HEK293 (cell line): Measurements from ENCODE around the gene MGMT.

Experiments
- GLIS1 ChIP-seq: fragments of 450-650 bp; formaldehyde crosslinking; IDR thresholded peaks from 2 replicates; pipeline ENCODE4 v1.5.1; 2016; ENCODE audit warnings: missing biosample characterization, missing genetic modification characterization
- HOXA7 ChIP-seq: sonication (generic); formaldehyde crosslinking; IDR thresholded peaks from 2 replicates; pipeline ENCODE4 v1.8.1; 2022; ENCODE audit warnings: missing genetic modification reagents, borderline replicate concordance
- INSM2 ChIP-seq: fragments of 450-650 bp; formaldehyde crosslinking; IDR thresholded peaks from 2 replicates; pipeline ENCODE4 v1.5.1; 2016; ENCODE audit warnings: missing biosample characterization, missing genetic modification characterization
- KLF1 ChIP-seq: fragments of 450-650 bp; formaldehyde crosslinking; IDR thresholded peaks from 2 replicates; pipeline ENCODE4 v1.5.1; 2016; ENCODE audit warnings: missing biosample characterization, missing genetic modification characterization
- ZBTB44 ChIP-seq: fragments of 450-650 bp; IDR thresholded peaks from 2 replicates; pipeline ENCODE4 v1.5.1; 2018; ENCODE audit warnings: missing biosample characterization, mild to moderate bottlenecking, missing genetic modification characterization
- ZEB2 ChIP-seq: fragments of 450-650 bp; formaldehyde crosslinking; IDR thresholded peaks from 2 replicates; pipeline ENCODE4 v1.5.1; 2016; ENCODE audit warnings: missing biosample characterization, missing genetic modification characterization
- ZNF18 ChIP-seq: fragments of 450-650 bp; formaldehyde crosslinking; IDR thresholded peaks from 2 replicates; pipeline ENCODE4 v1.5.1; 2016; ENCODE audit warnings: missing biosample characterization, missing genetic modification characterization
- ZNF2 ChIP-seq: fragments of 450-650 bp; formaldehyde crosslinking; IDR thresholded peaks from 2 replicates; pipeline ENCODE4 v1.5.1; 2016; ENCODE audit warnings: missing biosample characterization, missing genetic modification characterization
- ZNF214 ChIP-seq: fragments of 450-650 bp; formaldehyde crosslinking; IDR thresholded peaks from 2 replicates; pipeline ENCODE4 v1.5.1; 2017; ENCODE audit warnings: missing biosample characterization, mild to moderate bottlenecking, missing genetic modification characterization, borderline replicate concordance
- ZNF274 ChIP-seq, 2 experiments: fragments of 200-500 bp in 1 of 2; fragments of 450-650 bp in 1 of 2; sonication (Bioruptor generic) in 1 of 2; formaldehyde crosslinking in 1 of 2; IDR thresholded peaks; 2 replicates each; pipeline versions ENCODE4 v1.5.1 to v1.6.1; 2014 to 2016; ENCODE audit warnings: borderline replicate concordance in 1 of 2, inconsistent platforms in 1 of 2, low read length in 1 of 2, missing biosample characterization in 1 of 2, missing genetic modification characterization in 1 of 2
- ZNF302 ChIP-seq: fragments of 450-650 bp; formaldehyde crosslinking; IDR thresholded peaks from 2 replicates; pipeline ENCODE4 v1.5.1; 2016; ENCODE audit warnings: missing biosample characterization, missing genetic modification characterization, low read depth
- ZNF514 ChIP-seq: fragments of 450-650 bp; formaldehyde crosslinking; IDR thresholded peaks from 2 replicates; pipeline ENCODE4 v1.5.1; 2016; ENCODE audit warnings: missing biosample characterization, missing genetic modification characterization
- ZNF544 ChIP-seq: fragments of 450-650 bp; formaldehyde crosslinking; IDR thresholded peaks from 2 replicates; pipeline ENCODE4 v1.5.0; 2017; ENCODE audit warnings: missing biosample characterization, missing genetic modification characterization
- ZNF548 ChIP-seq: fragments of 450-650 bp; formaldehyde crosslinking; IDR thresholded peaks from 2 replicates; pipeline ENCODE4 v1.5.1; 2016; ENCODE audit warnings: missing biosample characterization, missing genetic modification characterization
- ZNF555 ChIP-seq: fragments of 450-650 bp; formaldehyde crosslinking; conservative IDR thresholded peaks from 2 replicates; pipeline ENCODE4 v1.5.1; 2017; ENCODE audit warnings: missing biosample characterization, mild to moderate bottlenecking, missing genetic modification characterization, inconsistent platforms
- ZNF558 ChIP-seq: fragments of 450-650 bp; formaldehyde crosslinking; IDR thresholded peaks from 2 replicates; pipeline ENCODE4 v1.5.1; 2016; ENCODE audit warnings: missing biosample characterization, missing genetic modification characterization
- ZNF621 ChIP-seq: fragments of 450-650 bp; formaldehyde crosslinking; IDR thresholded peaks from 2 replicates; pipeline ENCODE4 v1.5.1; 2017; ENCODE audit warnings: missing biosample characterization, missing genetic modification characterization
- ZNF626 ChIP-seq: fragments of 450-650 bp; sonication (Bioruptor Pico); formaldehyde crosslinking; IDR thresholded peaks from 2 replicates; pipeline ENCODE4 v1.5.1; 2018; ENCODE audit warnings: missing biosample characterization, missing genetic modification characterization, inconsistent platforms
- ZSCAN16 ChIP-seq: fragments of 450-650 bp; formaldehyde crosslinking; IDR thresholded peaks from 2 replicates; pipeline ENCODE4 v1.5.1; 2016; ENCODE audit warnings: missing biosample characterization, missing genetic modification characterization
- TF ChIP-seq, protein P1 (sequence below): IDR thresholded peaks from 2 replicates; pipeline ENCODE4 v1.6.1; 2011; ENCODE audit warnings: mild to moderate bottlenecking, low read depth, low read length, borderline replicate concordance
- TF ChIP-seq, protein P2 (sequence below): fragments of 450-650 bp; formaldehyde crosslinking; IDR thresholded peaks from 2 replicates; pipeline ENCODE4 v1.5.1; 2016; ENCODE audit warnings: missing biosample characterization, missing genetic modification characterization
- TF ChIP-seq, protein P3 (sequence below): sonication (generic); formaldehyde crosslinking; IDR thresholded peaks from 2 replicates; pipeline ENCODE4 v1.8.1; 2022; ENCODE audit warnings: mild to moderate bottlenecking, moderate library complexity, missing genetic modification reagents
- TF ChIP-seq, protein P4 (sequence below): fragments of 450-650 bp; formaldehyde crosslinking; IDR thresholded peaks from 2 replicates; pipeline ENCODE4 v1.5.1; 2016; ENCODE audit warnings: missing biosample characterization, missing genetic modification characterization
- TF ChIP-seq, protein P5 (sequence below): fragments of 450-650 bp; formaldehyde crosslinking; IDR thresholded peaks from 2 replicates; pipeline ENCODE4 v1.5.1; 2016; ENCODE audit warnings: missing biosample characterization, missing genetic modification characterization

The MGMT gene

GRCh38 chr10:129467359-129468064 lies 471 bp downstream of the MGMT start (continued):
- TF ChIP-seq, protein P1, sequence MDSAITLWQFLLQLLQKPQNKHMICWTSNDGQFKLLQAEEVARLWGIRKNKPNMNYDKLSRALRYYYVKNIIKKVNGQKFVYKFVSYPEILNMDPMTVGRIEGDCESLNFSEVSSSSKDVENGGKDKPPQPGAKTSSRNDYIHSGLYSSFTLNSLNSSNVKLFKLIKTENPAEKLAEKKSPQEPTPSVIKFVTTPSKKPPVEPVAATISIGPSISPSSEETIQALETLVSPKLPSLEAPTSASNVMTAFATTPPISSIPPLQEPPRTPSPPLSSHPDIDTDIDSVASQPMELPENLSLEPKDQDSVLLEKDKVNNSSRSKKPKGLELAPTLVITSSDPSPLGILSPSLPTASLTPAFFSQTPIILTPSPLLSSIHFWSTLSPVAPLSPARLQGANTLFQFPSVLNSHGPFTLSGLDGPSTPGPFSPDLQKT: no peak
- TF ChIP-seq, protein P2, sequence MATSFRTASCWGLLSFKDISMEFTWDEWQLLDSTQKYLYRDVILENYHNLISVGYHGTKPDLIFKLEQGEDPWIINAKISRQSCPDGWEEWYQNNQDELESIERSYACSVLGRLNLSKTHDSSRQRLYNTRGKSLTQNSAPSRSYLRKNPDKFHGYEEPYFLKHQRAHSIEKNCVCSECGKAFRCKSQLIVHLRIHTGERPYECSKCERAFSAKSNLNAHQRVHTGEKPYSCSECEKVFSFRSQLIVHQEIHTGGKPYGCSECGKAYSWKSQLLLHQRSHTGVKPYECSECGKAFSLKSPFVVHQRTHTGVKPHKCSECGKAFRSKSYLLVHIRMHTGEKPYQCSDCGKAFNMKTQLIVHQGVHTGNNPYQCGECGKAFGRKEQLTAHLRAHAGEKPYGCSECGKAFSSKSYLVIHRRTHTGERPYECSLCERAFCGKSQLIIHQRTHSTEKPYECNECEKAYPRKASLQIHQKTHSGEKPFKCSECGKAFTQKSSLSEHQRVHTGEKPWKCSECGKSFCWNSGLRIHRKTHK (tag by site-specific recombination): no peak
- TF ChIP-seq, protein P3, sequence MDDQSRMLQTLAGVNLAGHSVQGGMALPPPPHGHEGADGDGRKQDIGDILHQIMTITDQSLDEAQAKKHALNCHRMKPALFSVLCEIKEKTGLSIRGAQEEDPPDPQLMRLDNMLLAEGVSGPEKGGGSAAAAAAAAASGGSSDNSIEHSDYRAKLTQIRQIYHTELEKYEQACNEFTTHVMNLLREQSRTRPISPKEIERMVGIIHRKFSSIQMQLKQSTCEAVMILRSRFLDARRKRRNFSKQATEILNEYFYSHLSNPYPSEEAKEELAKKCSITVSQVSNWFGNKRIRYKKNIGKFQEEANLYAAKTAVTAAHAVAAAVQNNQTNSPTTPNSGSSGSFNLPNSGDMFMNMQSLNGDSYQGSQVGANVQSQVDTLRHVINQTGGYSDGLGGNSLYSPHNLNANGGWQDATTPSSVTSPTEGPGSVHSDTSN: no peak
- TF ChIP-seq, protein P4, sequence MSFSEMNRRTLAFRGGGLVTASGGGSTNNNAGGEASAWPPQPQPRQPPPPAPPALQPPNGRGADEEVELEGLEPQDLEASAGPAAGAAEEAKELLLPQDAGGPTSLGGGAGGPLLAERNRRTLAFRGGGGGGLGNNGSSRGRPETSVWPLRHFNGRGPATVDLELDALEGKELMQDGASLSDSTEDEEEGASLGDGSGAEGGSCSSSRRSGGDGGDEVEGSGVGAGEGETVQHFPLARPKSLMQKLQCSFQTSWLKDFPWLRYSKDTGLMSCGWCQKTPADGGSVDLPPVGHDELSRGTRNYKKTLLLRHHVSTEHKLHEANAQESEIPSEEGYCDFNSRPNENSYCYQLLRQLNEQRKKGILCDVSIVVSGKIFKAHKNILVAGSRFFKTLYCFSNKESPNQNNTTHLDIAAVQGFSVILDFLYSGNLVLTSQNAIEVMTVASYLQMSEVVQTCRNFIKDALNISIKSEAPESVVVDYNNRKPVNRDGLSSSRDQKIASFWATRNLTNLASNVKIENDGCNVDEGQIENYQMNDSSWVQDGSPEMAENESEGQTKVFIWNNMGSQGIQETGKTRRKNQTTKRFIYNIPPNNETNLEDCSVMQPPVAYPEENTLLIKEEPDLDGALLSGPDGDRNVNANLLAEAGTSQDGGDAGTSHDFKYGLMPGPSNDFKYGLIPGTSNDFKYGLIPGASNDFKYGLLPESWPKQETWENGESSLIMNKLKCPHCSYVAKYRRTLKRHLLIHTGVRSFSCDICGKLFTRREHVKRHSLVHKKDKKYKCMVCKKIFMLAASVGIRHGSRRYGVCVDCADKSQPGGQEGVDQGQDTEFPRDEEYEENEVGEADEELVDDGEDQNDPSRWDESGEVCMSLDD (tag by site-specific recombination): no peak; the same call in 1 of the 2 replicates
- no peak for TF ChIP-seq ZNF558 (tag by site-specific recombination)
- no peak for TF ChIP-seq ZNF544 (tag by site-specific recombination)
- TF ChIP-seq ZNF302 (tag by site-specific recombination): no peak
- no peak for TF ChIP-seq GLIS1 (tag by site-specific recombination)
- no peak for TF ChIP-seq HOXA7 (CRISPR knock-in tag)
- TF ChIP-seq ZNF214 (tag by site-specific recombination): no peak
- TF ChIP-seq INSM2: no peak
- no peak for TF ChIP-seq ZSCAN16 (tag by site-specific recombination)
- no peak for TF ChIP-seq KLF1 (tag by site-specific recombination)
- no peak for TF ChIP-seq ZNF555 (tag by site-specific recombination)
- TF ChIP-seq ZEB2 (tag by site-specific recombination): no peak
- TF ChIP-seq ZNF2 (tag by site-specific recombination): peak; percentile 56; the same call in 1 of the 2 replicates
- no peak for TF ChIP-seq ZBTB44 (tag by site-specific recombination)
- no peak for TF ChIP-seq ZNF621 (tag by site-specific recombination)
- TF ChIP-seq ZNF18 (tag by site-specific recombination): no peak
- no peak for TF ChIP-seq ZNF626 (tag by site-specific recombination)
- TF ChIP-seq, protein P5, sequence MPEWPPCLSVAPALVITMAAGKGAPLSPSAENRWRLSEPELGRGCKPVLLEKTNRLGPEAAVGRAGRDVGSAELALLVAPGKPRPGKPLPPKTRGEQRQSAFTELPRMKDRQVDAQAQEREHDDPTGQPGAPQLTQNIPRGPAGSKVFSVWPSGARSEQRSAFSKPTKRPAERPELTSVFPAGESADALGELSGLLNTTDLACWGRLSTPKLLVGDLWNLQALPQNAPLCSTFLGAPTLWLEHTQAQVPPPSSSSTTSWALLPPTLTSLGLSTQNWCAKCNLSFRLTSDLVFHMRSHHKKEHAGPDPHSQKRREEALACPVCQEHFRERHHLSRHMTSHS: no peak
- no peak for TF ChIP-seq ZNF274 (IDR thresholded peaks at IDR 0.05; ENCODE audit: low read length)
- TF ChIP-seq ZNF274 (tag by site-specific recombination; IDR thresholded peaks at IDR 0.05; ENCODE audit: borderline replicate concordance): no peak
- TF ChIP-seq ZNF548 (tag by site-specific recombination): no peak
- no peak for TF ChIP-seq ZNF514
